GM13976 (cell line): ENCODE data around the gene C5orf58.
A peak's percentile ranks its signal among the peaks of the same experiment; 100 is the strongest.

Source experiments
- DNase-seq: peaks from one replicate; pipeline ENCODE4 v3.0.0; 2012; ENCODE audit warnings: low spot score
- CTCF ChIP-seq: IDR thresholded peaks from 2 replicates; pipeline ENCODE4 v1.5.1; 2012; ENCODE audit warnings: borderline replicate concordance, mild to moderate bottlenecking; ENCODE audit not compliant: insufficient read depth; ENCODE audit errors: extremely low read depth, missing control alignments, control extremely low read depth
- in situ Hi-C: fragments of 300-500 bp; cut with MboI; formaldehyde crosslinking; loops from one replicate; pipeline ENCODE4 v1.12.0; 2022; ENCODE audit warnings: low sequenced_read_pairs, mixed read lengths, inconsistent platforms; ENCODE audit not compliant: unreplicated experiment

Gene C5orf58

GRCh38 chr5:170252720-170253350 is 20.1 kb downstream of the C5orf58 start:
- in situ Hi-C loops = no loop called here
- TF ChIP-seq CTCF = no peak
- DNase-seq = no peak

- no peak for TF ChIP-seq CTCF
- in situ Hi-C loops = no loop called here
- peak; percentile 55 for DNase-seq
Observed at GRCh38 chr5:170254056-170254455, 21.3 kb downstream of the C5orf58 start.

GRCh38 chr5:170256571-170256970 is 23.8 kb downstream of the C5orf58 start:
- TF ChIP-seq CTCF = no peak
- DNase-seq = no peak
- in situ Hi-C loops = no loop called here

- TF ChIP-seq CTCF = no peak
- DNase-seq = no peak
- in situ Hi-C loops = no loop called here
Observed at GRCh38 chr5:170257370-170257769, 24.6 kb downstream of the C5orf58 start.

GRCh38 chr5:170261528-170262043 is 28.8 kb downstream of the C5orf58 start:
- in situ Hi-C loops = no loop called here
- DNase-seq = no peak
- no peak for TF ChIP-seq CTCF

- TF ChIP-seq CTCF = no peak
- DNase-seq = no peak
- in situ Hi-C loops = no loop called here
Observed at GRCh38 chr5:170262061-170263045, 29.6 kb downstream of the C5orf58 start.
